PC-3 (cell line): ENCODE data around the gene SEC23A. TPM values are rescaled to one million over a fixed set of nuclear protein-coding genes. Genes with fewer than 3 reads are reported as not detected.

Experiments
- ATAC-seq: fragments of 200-7000 bp; cut with Tn5 transposase; 2 replicates; pipeline ENCODE4 v1.9.1; 2020; ENCODE audit warnings: mild to moderate bottlenecking, moderate library complexity
- BruUV-seq: library from RNA; stranded (reverse); fragments of 400-500 nt; replicated peaks from 2 replicates; lab custom pipeline; 2021; lab: Mats Ljungman, UMichigan
- CTCF ChIA-PET: fragments of 300-600 bp; sonication (Branson Sonifier 250); formaldehyde crosslinking; loops from one replicate; lab custom pipeline; 2022; ENCODE audit warnings: antibody characterized with exemption; lab: Charles Lee
- POLR2A ChIA-PET: fragments of 300-600 bp; sonication (Branson Sonifier 250); formaldehyde crosslinking; loops from one replicate; lab custom pipeline; 2022; ENCODE audit warnings: antibody characterized with exemption; ENCODE audit not compliant: unreplicated experiment; lab: Charles Lee
- DNase-seq: peaks from one replicate; pipeline ENCODE4 v3.0.0-alpha.2; 2015
- H2AFZ ChIP-seq: fragments of 300-600 bp; sonication (generic); 2 replicates; pipeline ENCODE4 v1.6.0; 2016; ENCODE audit warnings: antibody characterized with exemption, low read length
- H3F3A ChIP-seq: fragments of 300-600 bp; sonication (generic); one replicate; pipeline ENCODE4 v1.6.0; 2017; ENCODE audit warnings: antibody characterized with exemption, low read length, control low read depth, mild to moderate bottlenecking; ENCODE audit not compliant: unreplicated experiment
- H3K27ac ChIP-seq: fragments of 300-600 bp; sonication (generic); 2 replicates; pipeline ENCODE4 v1.5.1; 2016; ENCODE audit warnings: mild to moderate bottlenecking, low read length
- H3K27me3 ChIP-seq: fragments of 300-600 bp; sonication (generic); 2 replicates; pipeline ENCODE4 v1.6.1; 2016; ENCODE audit warnings: low read length, mixed read lengths
- H3K36me3 ChIP-seq: fragments of 300-600 bp; sonication (generic); 2 replicates; pipeline ENCODE4 v1.6.1; 2016; ENCODE audit warnings: low read depth, mixed run types, low read length, mixed read lengths
- H3K4me1 ChIP-seq: fragments of 300-600 bp; sonication (generic); 2 replicates; pipeline ENCODE4 v1.5.1; 2016; ENCODE audit warnings: low read length; ENCODE audit not compliant: insufficient read depth
- H3K4me2 ChIP-seq: fragments of 300-600 bp; sonication (generic); 2 replicates; pipeline ENCODE4 v1.6.0; 2016; ENCODE audit warnings: low read length
- H3K4me3 ChIP-seq: fragments of 300-600 bp; sonication (generic); 2 replicates; pipeline ENCODE4 v1.5.1; 2016; ENCODE audit warnings: mild to moderate bottlenecking, low read length, mixed read lengths
- H3K79me2 ChIP-seq: fragments of 300-600 bp; sonication (generic); 2 replicates; pipeline ENCODE4 v1.6.1; 2017; ENCODE audit warnings: low read length, mixed read lengths
- H3K9ac ChIP-seq: fragments of 300-600 bp; sonication (generic); 2 replicates; pipeline ENCODE4 v1.6.0; 2016; ENCODE audit warnings: mild to moderate bottlenecking, low read length
- H3K9me2 ChIP-seq: fragments of 300-600 bp; sonication (generic); replicated peaks from 2 replicates; pipeline ENCODE4 v1.6.1; 2016; ENCODE audit warnings: mixed run types, low read length, mixed read lengths
- H3K9me3 ChIP-seq: fragments of 300-600 bp; sonication (generic); 2 replicates; pipeline ENCODE4 v1.6.1; 2016; ENCODE audit warnings: low read length, mixed read lengths
- H4K20me1 ChIP-seq: fragments of 300-600 bp; sonication (generic); 2 replicates; pipeline ENCODE4 v1.6.1; 2016; ENCODE audit warnings: low read length, mixed read lengths
- CTCF ChIP-seq: fragments of 300-600 bp; sonication (generic); conservative IDR thresholded peaks from 2 replicates; pipeline ENCODE4 v1.5.1; 2017; ENCODE audit warnings: antibody characterized with exemption, low read depth, mild to moderate bottlenecking, low read length
- EZH2 ChIP-seq: fragments of 300-600 bp; sonication (generic); IDR thresholded peaks from one replicate; pipeline ENCODE4 v1.6.1; 2017; ENCODE audit warnings: antibody characterized with exemption, mild to moderate bottlenecking, low read length; ENCODE audit not compliant: unreplicated experiment
- EZH2phosphoT487 ChIP-seq: fragments of 300-600 bp; sonication (generic); IDR thresholded peaks from 2 replicates; pipeline ENCODE4 v1.6.1; 2018; ENCODE audit warnings: mild to moderate bottlenecking, antibody characterized with exemption, low read length, borderline replicate concordance
- intact Hi-C: fragments of 100-400 bp; cut with micrococcal nuclease; formaldehyde crosslinking; loops from 2 replicates; pipeline ENCODE4 v1.9.0; 2023
- total RNA-seq: library from RNA; depleted of rRNA; stranded (reverse); fragments of >200 nt; gene quantifications from 2 replicates; pipeline ENCODE4 v1.2.3, GENCODE V29; 2014

SEC23A gene
- total RNA-seq, 1 experiment from 2014 or later, result 67.0 TPM

GRCh38 chr14:39097159-39097558 lies 5.9 kb downstream of the SEC23A start:
- ChIA-PET POLR2A (no interaction called here), CTCF (interaction anchor here (0.6 kb wide), 1 partner anchor 1380 kb away, joined by 3 read pairs; no protein-coding TSS in a partner anchor)
- Histone ChIP-seq H3K27me3 (no peaks in the 10 kb centered on the region), H3K9me3 (no peaks in the 10 kb centered on the region), H3K36me3 (peaks cover 14% of the 10 kb centered on the region), H3K9me2 (no peaks in the 10 kb centered on the region), H3K79me2 (peaks cover 57% of the 10 kb centered on the region), H3K4me1 (peaks cover 4% of the 10 kb centered on the region; the same call in 1 of the 2 replicates), H3K27ac (no peak overlapping the region), H2AFZ (no peak overlapping the region), H3K4me3 (no peak overlapping the region), H3F3A (no peaks in the 10 kb centered on the region), H4K20me1 (0 out of 2 replicates have a peak, but pooled peaks cover 11% of the 10 kb centered on the region), H3K9ac (no peak overlapping the region), H3K4me2 (no peak overlapping the region)
- TF ChIP-seq CTCF (no peak), EZH2phosphoT487 (no peak), EZH2 (no peak)
- intact Hi-C loops, result no loop called here
- ATAC-seq (no peak; the same call in 1 of the 2 replicates), DNase-seq (no peak)
- no TSS peak for BruUV-seq

GRCh38 chr14:39094515-39094914 lies 8.5 kb downstream of the SEC23A start:
- no peak overlapping the region for H3K9ac ChIP-seq
- H3K9me2 ChIP-seq, result no peaks in the 10 kb centered on the region
- H3K36me3 ChIP-seq, result peaks cover 30% of the 10 kb centered on the region
- no peaks in the 10 kb centered on the region for H3F3A ChIP-seq
- peaks cover 30% of the 10 kb centered on the region for H3K79me2 ChIP-seq
- no peaks in the 10 kb centered on the region for H3K9me3 ChIP-seq
- 0 out of 2 replicates have a peak, but pooled peaks cover 7% of the 10 kb centered on the region for H4K20me1 ChIP-seq
- no peak overlapping the region for H3K27ac ChIP-seq
- H3K27me3 ChIP-seq, result no peaks in the 10 kb centered on the region
- ChIA-PET POLR2A (interaction anchor here (0.6 kb wide), 1 partner anchor 76 kb away, joined by 9 read pairs; no protein-coding TSS in a partner anchor), CTCF (no interaction called here)
- ATAC-seq (no peak), DNase-seq (no peak)
- no peak overlapping the region for H3K4me2 ChIP-seq
- intact Hi-C loops, result no loop called here
- TF ChIP-seq EZH2phosphoT487 (no peak), EZH2 (no peak), CTCF (no peak)
- H2AFZ ChIP-seq, result no peak overlapping the region
- no peaks in the 10 kb centered on the region for H3K4me1 ChIP-seq
- no TSS peak for BruUV-seq
- no peak overlapping the region for H3K4me3 ChIP-seq

- H3K4me2 ChIP-seq, result no peak overlapping the region
- BruUV-seq, result no TSS peak
- ATAC-seq (no peak), DNase-seq (no peak)
- ChIA-PET POLR2A (no interaction called here), CTCF (no interaction called here)
- no peaks in the 10 kb centered on the region for H3K4me1 ChIP-seq
- H3K27ac ChIP-seq, result no peak overlapping the region
- 0 out of 2 replicates have a peak, but pooled peaks cover 5% of the 10 kb centered on the region for H3K79me2 ChIP-seq
- H3K36me3 ChIP-seq, result peaks cover 36% of the 10 kb centered on the region
- 0 out of 2 replicates have a peak, but pooled peaks cover 9% of the 10 kb centered on the region for H4K20me1 ChIP-seq
- TF ChIP-seq EZH2phosphoT487 (no peak), CTCF (no peak), EZH2 (no peak)
- H3K9me2 ChIP-seq, result no peaks in the 10 kb centered on the region
- no peak overlapping the region for H3K4me3 ChIP-seq
- intact Hi-C loops, result no loop called here
- no peaks in the 10 kb centered on the region for H3K27me3 ChIP-seq
- no peaks in the 10 kb centered on the region for H3K9me3 ChIP-seq
- no peaks in the 10 kb centered on the region for H3F3A ChIP-seq
- H2AFZ ChIP-seq, result no peak overlapping the region
- H3K9ac ChIP-seq, result no peak overlapping the region
These were observed 11.3 kb downstream of the SEC23A start for GRCh38 chr14:39091716-39092115.
